Stomach (tissue), 4 donors: ENCODE results near the gene AZI2.

ENCODE experiments used
- CTCF ChIP-seq, 7 experiments: fragments of 450-650 bp in 4 of 7; fragments of 200-600 bp in 3 of 7; sonication (generic) in 3 of 7; IDR thresholded peaks; one replicate each; pipeline ENCODE4 v1.5.1; 2016 to 2019; ENCODE audit warnings: antibody characterized with exemption in 7 of 7, control low read depth in 2 of 7, mild to moderate bottlenecking in 1 of 7
- EP300 ChIP-seq: sonication (generic); formaldehyde crosslinking; IDR thresholded peaks from one replicate; pipeline ENCODE4 v1.6.1; 2017; ENCODE audit warnings: antibody characterized with exemption
- POLR2A ChIP-seq, 4 donors: fragments of 450-650 bp; IDR thresholded peaks; one replicate each; pipeline ENCODE4 v1.6.1; 2016; ENCODE audit warnings: antibody characterized with exemption in 4 of 4, control low read depth in 2 of 4, mild to moderate bottlenecking in 1 of 4, moderate library complexity in 1 of 4
- POLR2AphosphoS5 ChIP-seq, 3 donors: sonication (generic); formaldehyde crosslinking; IDR thresholded peaks; one replicate each; pipeline ENCODE4 v1.6.1; 2016; ENCODE audit warnings: antibody characterized with exemption in 3 of 3

GRCh38 chr3:28322464-28322863 is 26.2 kb downstream of the AZI2 start:
- TF ChIP-seq POLR2A (IDR thresholded peaks at IDR 0.05) (no peak), EP300 (no peak), POLR2AphosphoS5 (IDR thresholded peaks at IDR 0.05) (no peak), CTCF (IDR thresholded peaks at IDR 0.05) (no peak)
